ENCODE results near the gene HLF. TPM values are rescaled to one million over a fixed set of nuclear protein-coding genes. Genes with fewer than 3 reads are reported as not detected.

HLF gene
- total RNA-seq, 1 experiment from 2014 or later: 0.24 TPM

DNA sequence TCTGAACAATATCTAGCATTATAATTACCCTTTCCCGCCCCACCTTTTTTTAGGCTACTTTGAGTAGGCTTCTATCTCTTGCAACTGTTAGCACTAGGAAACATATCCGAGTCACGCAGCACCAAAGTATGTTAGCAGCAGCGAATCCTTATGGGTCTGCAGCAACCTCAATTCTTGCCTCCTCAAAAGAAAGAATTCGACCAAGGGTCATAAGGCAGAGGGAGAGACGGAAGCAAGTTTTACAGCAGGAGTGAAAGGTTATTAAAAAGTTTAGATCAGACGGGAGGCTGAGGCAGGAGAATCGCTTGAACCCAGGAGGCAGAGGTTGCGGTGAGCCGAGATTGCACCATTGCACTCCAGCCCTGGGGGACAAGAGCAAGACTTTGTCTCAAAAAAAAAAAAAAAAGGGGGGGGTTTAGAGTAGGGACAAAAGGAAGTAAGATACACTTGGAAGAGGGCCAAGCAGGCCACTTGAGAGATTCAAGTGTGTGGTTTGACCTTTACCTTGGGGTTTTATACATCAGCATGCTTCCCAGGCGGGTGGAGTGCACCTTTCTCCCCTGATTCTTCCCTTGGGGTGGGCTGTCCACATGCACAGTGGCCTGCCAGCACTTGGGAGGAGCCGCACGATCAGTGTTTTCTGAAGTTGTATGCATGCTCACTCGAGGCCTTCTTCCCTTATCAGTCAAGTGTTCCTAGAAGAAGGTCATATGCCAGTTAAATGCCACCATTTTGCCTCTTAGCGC is 67.7 kb downstream of the HLF start:
- in situ Hi-C loops (cut with HindIII; ENCODE audit: low pct_unique_long_range_greater_than_20kb, low sequenced_read_pairs): no loop called here
- DNase-seq (ENCODE audit: low read depth, low spot score): no peak

- no peak for DNase-seq (ENCODE audit: low read depth, low spot score)
Measured at GRCh38 chr17:55334285-55334684, 69.5 kb downstream of the HLF start.

GRCh38 chr17:55334881-55335540 is 70.3 kb downstream of the HLF start:
- in situ Hi-C loops (cut with HindIII; ENCODE audit: low pct_unique_long_range_greater_than_20kb, low sequenced_read_pairs): no loop called here

More at GRCh38 chr17:55334285-55334684, 69.5 kb downstream of the HLF start:
- in situ Hi-C loops (cut with HindIII; ENCODE audit: low pct_unique_long_range_greater_than_20kb, low sequenced_read_pairs): no loop called here

DNA sequence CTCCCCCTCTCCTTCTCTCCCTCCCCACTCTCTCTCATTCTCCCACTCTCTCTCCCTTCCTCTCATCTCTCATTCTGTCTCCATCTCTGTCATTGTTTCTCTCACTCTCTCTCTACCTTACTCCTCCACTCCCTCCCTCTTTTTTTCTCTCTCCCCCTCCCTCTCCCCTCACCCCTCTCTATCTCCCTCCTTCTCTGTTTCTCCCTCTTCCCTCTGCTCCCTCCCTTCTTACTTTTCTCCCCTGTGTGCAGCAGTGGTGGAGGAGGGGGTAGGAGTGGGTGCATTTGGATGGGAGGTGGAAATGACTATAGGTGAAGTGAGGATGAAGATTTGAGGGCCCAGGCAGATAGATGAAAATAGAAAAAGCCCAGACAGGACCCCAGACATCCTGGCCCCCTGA is 70.9 kb downstream of the HLF start:
- in situ Hi-C loops (cut with HindIII; ENCODE audit: low pct_unique_long_range_greater_than_20kb, low sequenced_read_pairs): no loop called here
- DNase-seq (ENCODE audit: low read depth, low spot score): no peak

More at GRCh38 chr17:55334881-55335540, 70.3 kb downstream of the HLF start:
- DNase-seq (ENCODE audit: low read depth, low spot score): no peak

- in situ Hi-C loops (cut with HindIII; ENCODE audit: low pct_unique_long_range_greater_than_20kb, low sequenced_read_pairs): no loop called here
- no peak for DNase-seq (ENCODE audit: low read depth, low spot score)
Measured at GRCh38 chr17:55336426-55336825, 71.7 kb downstream of the HLF start.

GRCh38 chr17:55340176-55340575 is 75.4 kb downstream of the HLF start:
- in situ Hi-C loops (cut with HindIII; ENCODE audit: low pct_unique_long_range_greater_than_20kb, low sequenced_read_pairs): no loop called here
- no peak for DNase-seq (ENCODE audit: low read depth, low spot score)

DNA sequence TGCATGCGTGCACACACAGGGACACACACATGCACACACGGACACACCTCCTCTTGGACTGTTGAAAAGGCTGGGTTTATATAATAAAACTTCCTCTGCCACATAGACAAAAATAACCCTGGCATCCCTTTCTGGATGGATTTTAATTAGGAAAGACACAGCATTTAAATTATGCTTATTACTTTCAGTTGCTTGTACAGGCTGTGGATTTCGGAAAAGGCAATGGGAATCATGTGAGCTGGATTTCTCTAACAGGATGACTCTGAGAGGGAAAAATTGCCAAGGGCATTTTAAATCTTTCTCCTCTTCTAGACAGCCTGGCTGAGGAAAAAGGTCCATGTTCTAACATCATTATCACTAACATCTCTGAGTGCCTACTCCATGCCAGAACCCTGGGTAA is 75.9 kb downstream of the HLF start:
- in situ Hi-C loops (cut with HindIII; ENCODE audit: low pct_unique_long_range_greater_than_20kb, low sequenced_read_pairs): no loop called here
- no peak for DNase-seq (ENCODE audit: low read depth, low spot score)

DNA sequence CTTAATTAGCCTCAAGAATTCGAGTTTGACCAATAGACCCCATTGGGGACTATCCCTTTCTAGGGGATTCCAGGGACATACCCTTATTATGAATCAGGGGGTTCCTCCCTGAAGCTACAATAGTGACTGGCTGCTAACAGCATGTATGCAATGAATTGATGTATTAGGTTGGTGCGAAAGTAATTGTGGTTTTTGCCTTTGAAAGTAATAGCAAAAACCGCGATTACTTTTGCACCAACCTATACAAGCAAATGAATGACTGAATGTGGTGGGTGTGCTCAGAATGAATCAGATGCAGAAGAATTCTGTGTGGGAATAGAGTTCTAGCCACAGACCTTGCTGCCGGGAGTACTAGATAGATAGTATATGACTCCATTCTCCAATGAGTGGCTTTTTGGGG is 76.7 kb downstream of the HLF start:
- no peak for DNase-seq (ENCODE audit: low read depth, low spot score)
- in situ Hi-C loops (cut with HindIII; ENCODE audit: low pct_unique_long_range_greater_than_20kb, low sequenced_read_pairs): no loop called here

GRCh38 chr17:55342800-55343585 is 78.2 kb downstream of the HLF start:
- in situ Hi-C loops (cut with HindIII; ENCODE audit: low pct_unique_long_range_greater_than_20kb, low sequenced_read_pairs): no loop called here
- DNase-seq (ENCODE audit: low read depth, low spot score): no peak

- in situ Hi-C loops (cut with HindIII; ENCODE audit: low pct_unique_long_range_greater_than_20kb, low sequenced_read_pairs): no loop called here
- no peak for DNase-seq (ENCODE audit: low read depth, low spot score)
Measured at GRCh38 chr17:55343900-55344513, 79.2 kb downstream of the HLF start.

DNA sequence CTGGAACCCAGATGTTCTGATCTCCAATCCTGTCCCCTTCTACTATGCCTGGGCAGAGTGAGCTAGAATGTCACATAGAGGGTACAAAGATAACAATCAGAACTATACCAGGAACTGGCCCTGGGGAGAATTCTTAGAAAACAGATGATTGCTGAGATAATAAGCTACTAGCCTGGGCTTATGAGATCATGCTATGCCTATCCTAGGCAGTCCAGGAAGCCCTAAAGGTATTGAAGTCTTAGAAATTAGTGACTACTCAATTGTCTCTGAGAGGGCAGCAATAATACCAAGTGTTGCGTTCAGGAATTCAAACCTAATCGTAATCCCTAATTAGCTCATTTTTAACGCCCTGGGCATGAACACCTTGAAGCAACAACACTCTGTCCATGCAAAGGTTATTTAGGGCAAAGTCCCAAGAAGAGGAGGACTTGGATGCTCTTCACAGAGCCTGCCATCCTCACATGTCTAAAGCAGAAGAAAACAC is 79.8 kb downstream of the HLF start:
- DNase-seq (ENCODE audit: low read depth, low spot score): no peak
- in situ Hi-C loops (cut with HindIII; ENCODE audit: low pct_unique_long_range_greater_than_20kb, low sequenced_read_pairs): no loop called here

- DNase-seq (ENCODE audit: low read depth, low spot score): no peak
- in situ Hi-C loops (cut with HindIII; ENCODE audit: low pct_unique_long_range_greater_than_20kb, low sequenced_read_pairs): no loop called here
Measured at GRCh38 chr17:55345132-55345531, 80.4 kb downstream of the HLF start.

- in situ Hi-C loops (cut with HindIII; ENCODE audit: low pct_unique_long_range_greater_than_20kb, low sequenced_read_pairs): no loop called here
- DNase-seq (ENCODE audit: low read depth, low spot score): no peak
Measured at GRCh38 chr17:55346658-55347057, 81.9 kb downstream of the HLF start.

DNA sequence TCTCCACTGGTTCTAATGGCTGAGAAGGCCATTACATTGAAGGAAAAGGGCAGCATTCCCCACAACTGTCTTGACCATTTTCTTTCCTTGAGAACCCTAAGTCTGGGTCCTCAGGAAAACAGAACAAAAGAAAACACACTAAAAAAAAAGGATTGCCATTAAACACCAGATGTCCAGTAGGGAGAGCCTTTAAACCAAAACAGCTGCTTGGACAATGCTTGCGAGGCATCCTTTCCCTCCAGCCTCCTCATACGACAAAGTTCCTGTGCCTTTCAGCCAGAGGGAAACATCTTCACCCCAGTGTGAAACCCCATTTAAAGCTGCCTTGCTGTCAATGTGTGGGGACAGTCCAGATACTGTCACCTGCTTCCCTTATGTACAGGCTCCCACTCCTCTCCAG is 82.6 kb downstream of the HLF start:
- DNase-seq (ENCODE audit: low read depth, low spot score): no peak
- in situ Hi-C loops (cut with HindIII; ENCODE audit: low pct_unique_long_range_greater_than_20kb, low sequenced_read_pairs): no loop called here

- in situ Hi-C loops (cut with HindIII; ENCODE audit: low pct_unique_long_range_greater_than_20kb, low sequenced_read_pairs): no loop called here
- DNase-seq (ENCODE audit: low read depth, low spot score): peak; percentile 69
Measured at GRCh38 chr17:55348749-55349354, 84.1 kb downstream of the HLF start.

DNA sequence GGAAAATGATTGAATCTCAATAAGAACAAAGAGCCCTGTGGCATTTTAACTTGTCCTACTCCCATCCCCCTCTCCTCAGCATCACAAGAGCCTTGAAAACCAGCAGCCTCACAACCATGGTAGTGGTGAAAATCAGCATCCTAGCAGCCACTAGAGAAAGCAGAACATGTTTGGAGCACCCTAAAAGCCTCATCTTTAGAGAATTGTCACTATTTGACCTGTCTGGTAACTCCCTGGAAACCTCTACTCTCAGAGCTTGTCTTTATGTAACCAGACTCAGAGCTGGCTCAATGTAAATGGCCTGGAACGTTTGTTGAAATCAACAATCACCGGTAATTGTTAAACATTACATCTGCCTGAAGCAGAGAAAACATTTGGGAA is 86.1 kb downstream of the HLF start:
- in situ Hi-C loops (cut with HindIII; ENCODE audit: low pct_unique_long_range_greater_than_20kb, low sequenced_read_pairs): loop anchor here (25.0 kb wide), 1 partner anchor 161 kb away; the partner anchor contains the start of gene SMIM36
- no peak for DNase-seq (ENCODE audit: low read depth, low spot score)

GRCh38 chr17:55351226-55351625 is 86.5 kb downstream of the HLF start:
- in situ Hi-C loops (cut with HindIII; ENCODE audit: low pct_unique_long_range_greater_than_20kb, low sequenced_read_pairs): loop anchor here (25.0 kb wide), 1 partner anchor 161 kb away; the partner anchor contains the start of gene SMIM36
- no peak for DNase-seq (ENCODE audit: low read depth, low spot score)
